Lower leg skin (tissue), 4 donors: ENCODE data around the gene GOLGA6D. TPM values are rescaled to one million over a fixed set of nuclear protein-coding genes. Genes with fewer than 3 reads are reported as not detected.
"Not testable (repeated sequence)": the region's sequence is repeated elsewhere in the genome, so short reads cannot be mapped to it uniquely, and the experiment has no call there.

Source experiments
- DNase-seq, 2 donors: peaks; one replicate each; pipeline ENCODE4 v3.0.0-alpha.2; 2019; ENCODE audit warnings: low spot score in 2 of 2
- H3K4me3 ChIP-seq: fragments of 200-600 bp; sonication (generic); 2 replicates; pipeline ENCODE4 v1.5.1; 2017; ENCODE audit warnings: mild to moderate bottlenecking, low read depth; ENCODE audit not compliant: poor library complexity, severe bottlenecking
- CTCF ChIP-seq, 3 donors: fragments of 450-650 bp; IDR thresholded peaks; one replicate each; pipeline ENCODE4 v1.5.1; 2016; ENCODE audit warnings: antibody characterized with exemption in 3 of 3, mild to moderate bottlenecking in 3 of 3, moderate library complexity in 2 of 3
- POLR2A ChIP-seq, 2 donors: fragments of 450-650 bp; IDR thresholded peaks; one replicate each; pipeline ENCODE4 v1.6.1; 2016 to 2017; ENCODE audit warnings: antibody characterized with exemption in 2 of 2, mild to moderate bottlenecking in 1 of 2, moderate library complexity in 1 of 2
- WGBS, 2 donors: methylation state at CpG; one replicate each; pipeline ENCODE4 v1.1.5; 2018; 5-methylcytosine and 5-hydroxymethylcytosine counted together
- intact Hi-C: fragments of 100-400 bp; cut with DNase I; formaldehyde crosslinking; loops from one replicate; pipeline ENCODE4 v1.15.0; 2023; ENCODE audit warnings: low total_unique reads
- total RNA-seq, 4 donors: library from RNA; depleted of rRNA; stranded (reverse); fragments of >200 nt; gene quantifications; one replicate each; pipeline ENCODE4 v1.1.0, GENCODE V29; 2016

GOLGA6D gene
- 1 to 10 TPM in 1 of 4 donors, under 1 TPM in 1, not detected in 2; 0.08 to 1.3 TPM for total RNA-seq

DNA sequence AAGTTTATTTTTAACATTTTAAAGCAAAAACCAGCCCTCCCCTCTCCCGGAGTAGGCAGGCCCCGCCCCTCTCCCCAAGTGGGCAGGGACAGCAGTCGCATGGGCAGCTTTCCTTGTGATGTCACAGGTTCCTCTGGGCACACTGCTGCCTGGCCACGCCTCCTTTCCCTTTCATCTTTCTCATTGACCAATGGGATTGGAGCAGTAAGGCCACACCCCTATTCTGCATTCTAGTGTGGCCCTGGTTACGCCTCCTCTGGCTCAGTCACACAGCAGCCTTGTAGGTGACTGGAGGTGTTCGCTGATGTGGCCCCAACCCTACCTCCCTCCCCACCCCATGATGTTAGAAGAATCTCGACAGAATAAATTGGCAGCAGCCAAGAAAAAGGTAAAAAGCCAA is at the start of gene GOLGA6D:
TSS of gene GOLGA6D (plus strand) at position 264 of the 400 bp plus-strand sequence. CDS start at position 305, 41 bp downstream.
- H3K4me3 ChIP-seq, intact Hi-C loops, DNase-seq: not testable (repeated sequence)
- WGBS, 2 donors: no CpG with 5 or more reads among the region's 7 CpGs

- no peak for DNase-seq
- intact Hi-C loops: no loop called here
- H3K4me3 ChIP-seq: no peak overlapping the region
- 63 to 67% methylated on average over 14 of the region's 14 CpGs for WGBS, 2 donors
- TF ChIP-seq POLR2A (IDR thresholded peaks at IDR 0.05) (no peak), CTCF (IDR thresholded peaks at IDR 0.05) (no peak)
These were observed 49.0 kb upstream of the GOLGA6D start for GRCh38 chr15:75233504-75234190.

DNA sequence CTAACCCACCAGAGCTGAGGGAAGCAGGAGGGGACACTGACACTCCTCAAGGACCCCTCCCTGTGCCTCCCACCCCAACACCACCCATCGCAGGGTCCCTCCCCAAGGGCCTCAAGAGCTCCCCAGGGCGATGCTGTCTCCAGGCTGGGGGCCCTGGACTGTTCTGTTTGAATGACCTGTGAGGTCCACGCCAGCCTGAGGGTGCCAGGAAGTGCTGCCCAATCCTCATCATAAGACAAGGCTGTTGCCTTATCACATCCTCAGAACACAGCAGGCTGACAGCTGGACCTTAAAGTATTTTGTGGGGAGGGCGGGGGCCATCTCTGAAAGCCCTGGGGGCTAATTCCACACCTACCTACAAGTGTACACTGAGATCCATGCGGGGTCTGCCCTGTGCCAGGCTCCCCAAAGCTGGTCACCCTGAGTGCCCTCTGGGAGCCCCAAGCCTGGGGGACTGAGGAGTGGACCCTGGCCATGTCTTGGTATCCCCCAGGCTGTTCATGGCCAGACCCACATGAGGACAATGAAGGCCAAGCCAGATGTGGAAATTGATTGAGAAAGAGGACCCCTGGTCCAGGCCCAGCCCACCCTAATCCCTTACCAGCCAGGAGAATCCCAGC is 48.3 kb upstream of the GOLGA6D start:
- no peak for DNase-seq
- no peak overlapping the region for H3K4me3 ChIP-seq
- intact Hi-C loops: no loop called here
- TF ChIP-seq POLR2A (IDR thresholded peaks at IDR 0.05): no peak
- no peak for TF ChIP-seq CTCF (IDR thresholded peaks at IDR 0.05)
- 68 to 76% methylated on average over 5 of the region's 5 CpGs for WGBS, 2 donors

DNA sequence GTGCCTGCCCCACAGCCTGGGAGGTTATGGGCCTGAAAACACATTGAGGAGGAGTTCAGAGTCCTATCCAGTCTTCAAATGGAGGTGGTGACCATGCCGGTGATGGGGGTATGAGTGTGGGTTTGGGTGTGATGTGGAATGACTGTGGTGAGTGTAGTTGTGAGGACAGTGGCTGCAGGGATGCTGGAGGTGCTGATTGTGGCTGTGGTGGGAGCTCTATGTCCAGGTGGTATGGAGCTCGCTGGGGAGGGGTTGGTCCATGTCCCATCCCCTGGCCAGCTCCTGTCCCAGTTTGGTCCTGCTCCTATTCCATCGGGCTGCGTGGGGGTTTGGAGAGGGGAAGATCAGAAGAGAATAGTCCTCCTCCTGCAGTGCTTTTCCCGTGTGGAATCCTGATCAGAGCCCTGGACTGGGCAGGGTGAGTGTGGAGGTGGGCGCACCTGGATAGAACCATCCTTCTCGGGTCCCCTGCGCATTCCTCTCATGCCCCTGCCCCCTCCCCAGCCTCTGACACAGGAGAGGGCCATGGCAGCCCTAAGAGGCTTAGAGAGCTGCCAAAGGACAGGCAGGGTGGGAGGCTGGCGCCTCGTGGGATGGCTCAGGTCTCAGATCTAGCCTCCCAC is 47.5 kb upstream of the GOLGA6D start:
- TF ChIP-seq CTCF (IDR thresholded peaks at IDR 0.05): no peak
- no peak for TF ChIP-seq POLR2A (IDR thresholded peaks at IDR 0.05)
- 84 to 90% methylated on average over 6 to 10 of the region's 10 CpGs for WGBS, 2 donors
- H3K4me3 ChIP-seq: no peak overlapping the region
- DNase-seq: peak in 1 of 2 donors; percentile 58
- intact Hi-C loops: no loop called here

DNA sequence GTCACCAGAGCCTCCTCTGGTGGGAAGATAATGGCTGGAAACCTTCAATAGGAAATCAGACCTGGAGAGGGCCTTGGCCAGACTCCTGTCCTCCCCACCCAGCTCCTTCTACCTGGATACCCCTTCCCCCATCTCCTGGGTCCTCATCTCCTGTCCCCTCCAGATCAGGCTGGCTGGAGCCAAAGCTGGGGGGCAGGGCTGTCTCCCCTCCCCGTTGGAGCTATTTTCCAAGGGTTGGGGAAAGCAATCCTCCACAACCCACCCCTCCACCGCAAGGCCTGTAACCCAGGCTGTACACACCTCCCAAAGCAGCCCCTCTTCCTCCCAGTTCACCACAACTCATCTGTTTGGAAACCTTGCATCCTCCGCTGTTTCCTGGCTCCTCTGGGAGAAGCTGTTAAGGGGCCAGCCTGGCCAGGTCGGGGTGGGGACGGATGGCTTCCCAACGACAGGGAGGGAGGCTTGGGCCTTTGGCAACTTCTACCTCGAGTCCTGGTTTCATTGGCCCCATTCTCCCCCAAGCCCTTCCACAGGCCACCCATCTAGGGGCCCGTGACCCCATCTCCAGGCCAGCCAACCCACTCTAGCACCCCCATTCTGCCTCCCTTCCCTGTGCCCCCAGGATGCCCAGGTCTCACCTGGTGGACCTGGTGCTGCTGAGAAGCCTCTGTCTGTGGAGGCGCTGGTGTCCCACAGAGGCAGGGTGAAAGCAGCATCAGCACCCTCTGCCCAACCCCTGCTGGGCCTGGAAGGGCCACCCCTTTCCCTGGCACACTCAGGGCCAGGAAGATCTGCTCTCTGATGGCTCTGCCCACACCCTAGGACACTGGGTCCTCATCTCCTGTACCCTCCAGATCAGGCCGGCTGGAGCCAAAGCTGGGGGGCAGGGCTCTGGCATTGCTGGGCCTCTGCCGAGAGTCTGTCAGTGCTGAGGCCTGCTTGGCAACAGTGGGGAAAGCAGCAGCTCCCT is 46.6 kb upstream of the GOLGA6D start:
- H3K4me3 ChIP-seq: no peak overlapping the region
- intact Hi-C loops: no loop called here
- peak in 1 of 2 donors; percentile 65 for DNase-seq
- 86 to 89% methylated on average over 11 of the region's 11 CpGs for WGBS, 2 donors
- TF ChIP-seq CTCF (IDR thresholded peaks at IDR 0.05): no peak
